ENCODE data around the gene SYNE3. TPM values are rescaled to one million over a fixed set of nuclear protein-coding genes. Genes with fewer than 3 reads are reported as not detected.

Gene SYNE3
- total RNA-seq, 2 experiments from 2014 or later: 38.0 to 38.8 TPM

- Mint-ChIP-seq H3K27me3 (no peaks in the 10 kb centered on the region), H3K4me3 (no peak overlapping the region), H3K27ac (peak overlapping the region; percentile 48), H3K4me1 (peaks cover 59% of the 10 kb centered on the region), H3K9me3 (no peaks in the 10 kb centered on the region), H3K36me3 (peaks cover 28% of the 10 kb centered on the region)
- no peak for DNase-seq
Measured at GRCh38 chr14:95507701-95508103, 8.7 kb downstream of the SYNE3 start.

DNA sequence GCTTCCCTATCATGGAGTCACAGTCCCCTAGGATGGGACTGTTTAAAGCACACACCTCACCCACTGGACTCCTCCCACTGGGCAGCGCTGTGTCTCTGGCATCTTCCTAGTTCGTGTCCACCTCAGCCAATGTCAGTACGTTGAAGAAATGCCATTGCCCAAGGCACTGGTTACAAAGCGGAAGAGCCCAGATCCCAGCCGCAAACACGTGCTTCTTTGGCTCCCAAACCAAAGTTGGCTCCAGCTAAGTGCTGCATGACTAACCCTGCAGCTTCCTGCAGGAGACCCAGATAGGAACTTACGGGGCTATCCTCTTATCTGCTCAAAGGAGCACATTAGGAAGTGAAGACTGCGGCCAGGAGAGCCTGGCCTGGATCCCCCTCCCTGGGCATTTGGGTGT is 9.3 kb downstream of the SYNE3 start:
- Mint-ChIP-seq H3K27me3 (no peaks in the 10 kb centered on the region), H3K4me1 (peaks cover 63% of the 10 kb centered on the region), H3K36me3 (peaks cover 31% of the 10 kb centered on the region), H3K27ac (no peak overlapping the region), H3K9me3 (no peaks in the 10 kb centered on the region), H3K4me3 (no peak overlapping the region)
- no peak for DNase-seq

DNA sequence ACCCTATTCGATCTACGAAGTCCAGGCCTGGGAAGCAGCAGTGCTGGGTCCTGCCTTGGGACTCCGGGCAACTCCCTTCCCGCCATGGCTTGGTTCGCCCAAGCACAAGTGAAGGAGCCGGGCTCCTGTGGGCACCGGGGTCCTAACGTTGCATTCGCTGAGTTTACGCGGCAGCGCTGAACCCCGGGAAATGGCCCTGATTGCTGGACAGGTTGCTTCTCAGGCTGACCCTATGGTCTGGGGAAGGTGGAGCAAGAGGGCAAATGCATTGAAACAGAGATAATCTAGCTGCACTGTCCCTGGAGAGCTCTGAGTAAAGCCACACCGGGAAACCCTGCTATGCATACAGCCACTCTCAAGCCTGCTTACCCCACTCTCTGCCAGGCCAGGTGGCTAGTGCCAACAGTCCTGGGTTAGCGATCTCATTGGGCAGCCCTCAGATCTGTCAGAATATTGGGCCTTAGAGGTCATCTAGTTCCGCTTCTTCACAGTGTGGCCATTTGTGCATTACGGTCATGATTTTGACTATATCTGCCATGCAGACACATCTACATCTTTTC is 11.3 kb downstream of the SYNE3 start:
- Mint-ChIP-seq H3K9me3 (no peaks in the 10 kb centered on the region), H3K36me3 (peaks cover 41% of the 10 kb centered on the region), H3K4me1 (peaks cover 65% of the 10 kb centered on the region), H3K27me3 (no peaks in the 10 kb centered on the region), H3K27ac (no peak overlapping the region), H3K4me3 (no peak overlapping the region)
- DNase-seq: no peak

GRCh38 chr14:95504135-95505029 is 12.1 kb downstream of the SYNE3 start:
- Mint-ChIP-seq H3K27ac (peak overlapping the region; percentile 59), H3K9me3 (no peaks in the 10 kb centered on the region), H3K4me3 (peak overlapping the region; percentile 3), H3K4me1 (peaks cover 63% of the 10 kb centered on the region), H3K36me3 (peaks cover 44% of the 10 kb centered on the region), H3K27me3 (no peaks in the 10 kb centered on the region)
- no peak for DNase-seq

DNA sequence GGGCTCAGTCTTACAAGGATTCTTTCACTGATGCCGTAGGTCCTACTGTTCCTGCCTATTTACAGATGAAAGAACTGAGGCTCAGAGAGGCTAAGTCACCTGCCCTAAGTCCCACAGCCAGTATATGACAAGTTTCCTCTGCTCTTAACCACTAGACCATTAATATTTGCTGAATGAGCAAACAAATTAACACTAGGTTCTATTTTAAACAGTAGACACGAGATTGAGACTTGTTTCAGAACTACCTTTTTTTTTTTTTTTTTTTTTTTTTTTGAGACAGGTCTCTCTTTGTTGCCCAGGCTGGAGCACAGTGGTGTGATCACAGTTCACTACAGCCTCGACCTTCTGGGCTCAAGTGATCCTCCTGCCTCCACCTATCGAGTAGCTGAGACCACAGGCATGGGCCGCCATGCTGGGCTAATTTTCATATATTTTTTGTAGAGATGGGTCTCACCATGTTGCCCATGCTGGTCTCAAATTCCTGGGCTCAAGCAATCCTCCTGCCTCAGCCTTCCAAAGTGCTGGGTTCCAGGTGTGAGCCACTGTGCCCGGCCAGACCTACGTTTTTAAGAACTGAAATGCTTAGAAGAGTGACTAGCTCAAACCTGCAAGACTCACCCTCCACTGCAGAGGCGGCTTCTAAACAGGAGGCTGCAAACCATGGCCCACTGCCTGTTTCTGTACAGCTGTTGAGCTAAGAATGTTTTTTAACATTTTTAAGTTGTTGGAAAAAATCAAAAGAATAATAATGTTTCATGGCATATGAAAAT is 12.9 kb downstream of the SYNE3 start:
- peaks cover 44% of the 10 kb centered on the region for H3K36me3 Mint-ChIP-seq
- no peak overlapping the region for H3K4me3 Mint-ChIP-seq
- DNase-seq: no peak
- no peak overlapping the region for H3K27ac Mint-ChIP-seq
- peaks cover 64% of the 10 kb centered on the region for H3K4me1 Mint-ChIP-seq
- H3K9me3 Mint-ChIP-seq: no peaks in the 10 kb centered on the region
- H3K27me3 Mint-ChIP-seq: no peaks in the 10 kb centered on the region

GRCh38 chr14:95502381-95502950 is 14.0 kb downstream of the SYNE3 start:
- H3K27me3 Mint-ChIP-seq: no peaks in the 10 kb centered on the region
- H3K4me3 Mint-ChIP-seq: no peak overlapping the region
- H3K9me3 Mint-ChIP-seq: no peaks in the 10 kb centered on the region
- peaks cover 59% of the 10 kb centered on the region for H3K4me1 Mint-ChIP-seq
- no peak for DNase-seq
- H3K36me3 Mint-ChIP-seq: peaks cover 40% of the 10 kb centered on the region
- no peak overlapping the region for H3K27ac Mint-ChIP-seq

- Mint-ChIP-seq H3K4me3 (no peak overlapping the region), H3K27me3 (no peaks in the 10 kb centered on the region), H3K4me1 (peaks cover 66% of the 10 kb centered on the region), H3K9me3 (no peaks in the 10 kb centered on the region), H3K27ac (peak overlapping the region; percentile 52), H3K36me3 (peaks cover 28% of the 10 kb centered on the region)
- DNase-seq: no peak
Measured at GRCh38 chr14:95500772-95501401, 15.6 kb downstream of the SYNE3 start.

DNA sequence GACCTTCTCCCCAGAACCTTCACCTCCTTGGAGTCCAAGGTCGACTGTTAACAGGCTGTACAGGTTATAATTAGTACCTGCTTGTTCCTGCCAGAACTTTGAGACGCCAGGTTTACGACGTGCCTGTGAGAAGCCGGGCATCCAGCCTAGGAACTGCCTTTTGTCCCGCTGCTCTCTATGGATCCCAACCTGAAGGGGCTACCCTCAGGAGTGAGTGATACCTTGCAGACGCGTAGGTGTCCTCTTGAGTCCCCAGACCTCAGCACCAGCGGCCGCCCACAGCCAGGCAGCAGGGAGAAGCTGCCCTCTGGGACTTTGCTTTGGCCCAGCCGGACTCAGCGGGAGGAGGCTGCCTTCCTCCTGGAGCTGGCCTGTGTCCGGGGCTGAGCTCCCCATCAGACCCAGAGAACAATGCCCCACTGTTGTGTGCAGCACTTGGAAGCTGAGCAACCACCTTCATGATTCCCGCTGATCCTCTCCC is 16.2 kb downstream of the SYNE3 start:
- Mint-ChIP-seq H3K4me1 (peaks cover 71% of the 10 kb centered on the region), H3K27me3 (no peaks in the 10 kb centered on the region), H3K36me3 (peaks cover 30% of the 10 kb centered on the region), H3K4me3 (no peak overlapping the region), H3K9me3 (no peaks in the 10 kb centered on the region), H3K27ac (no peak overlapping the region)
- DNase-seq: no peak

GRCh38 chr14:95499354-95499750 is 17.1 kb downstream of the SYNE3 start:
- Mint-ChIP-seq H3K9me3 (no peaks in the 10 kb centered on the region), H3K4me1 (peaks cover 67% of the 10 kb centered on the region), H3K27me3 (no peaks in the 10 kb centered on the region), H3K27ac (peak overlapping the region; percentile 51), H3K36me3 (peaks cover 26% of the 10 kb centered on the region), H3K4me3 (peak overlapping the region; percentile 18)
- DNase-seq: no peak

DNA sequence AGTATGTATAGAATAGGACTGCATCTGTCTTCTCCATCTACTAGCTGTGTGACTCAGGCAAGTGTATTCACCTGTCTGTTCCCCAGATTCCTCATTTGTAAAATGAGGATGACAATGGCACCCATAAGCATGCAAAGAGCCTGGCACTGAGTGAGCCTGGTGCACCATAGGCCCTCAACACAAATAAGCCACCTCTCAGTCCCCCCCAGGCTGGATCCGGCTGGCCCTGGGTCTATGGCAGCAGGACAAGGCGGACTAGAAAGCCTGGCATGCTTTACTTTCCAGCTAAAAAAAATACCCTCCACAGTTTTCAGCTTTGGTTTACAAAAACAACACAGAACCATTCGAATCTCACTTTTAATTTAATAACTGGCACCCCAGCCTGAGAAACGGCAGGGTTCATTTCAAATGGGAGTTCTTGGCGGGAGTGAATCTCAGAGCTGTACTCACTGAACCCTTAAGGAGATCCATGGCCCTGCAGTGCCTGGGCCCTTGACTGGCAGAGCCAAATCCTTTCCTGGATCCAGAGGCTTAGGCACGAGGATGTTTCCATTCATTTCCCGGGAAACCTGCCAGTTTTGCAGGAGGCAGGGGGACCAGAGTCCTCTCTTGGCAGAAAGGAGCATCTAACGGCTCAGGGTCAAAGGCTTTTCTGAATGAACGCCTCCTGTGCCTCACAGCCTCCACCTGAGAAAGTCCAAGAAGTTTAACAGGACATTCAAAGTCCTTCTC is 17.7 kb downstream of the SYNE3 start:
- Mint-ChIP-seq H3K4me3 (no peak overlapping the region), H3K27ac (no peak overlapping the region), H3K27me3 (no peaks in the 10 kb centered on the region), H3K4me1 (peaks cover 64% of the 10 kb centered on the region), H3K9me3 (no peaks in the 10 kb centered on the region), H3K36me3 (peaks cover 24% of the 10 kb centered on the region)
- DNase-seq: no peak

DNA sequence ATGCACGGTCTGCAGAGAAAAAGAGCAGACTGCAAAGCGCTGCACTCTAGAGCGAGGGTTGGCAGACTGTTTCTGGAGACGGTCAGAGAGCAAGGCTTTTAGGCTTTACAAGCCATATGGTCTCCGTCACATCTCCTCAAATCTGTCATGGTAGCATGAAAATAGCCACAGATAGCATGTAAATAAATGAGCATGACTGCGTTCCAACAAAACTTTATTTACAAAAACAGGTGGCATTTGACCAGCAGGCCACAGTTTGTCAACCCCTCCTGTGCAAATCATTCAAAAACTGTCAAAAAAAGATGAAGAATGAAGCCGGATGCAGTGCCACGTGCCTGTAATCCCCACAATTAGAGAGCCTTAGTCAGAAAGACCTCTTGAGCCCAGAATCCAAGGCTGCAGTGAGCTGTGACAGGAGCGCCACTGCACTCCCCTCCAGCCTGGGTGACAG is 18.9 kb downstream of the SYNE3 start:
- H3K4me1 Mint-ChIP-seq: peaks cover 55% of the 10 kb centered on the region
- no peak overlapping the region for H3K4me3 Mint-ChIP-seq
- H3K27me3 Mint-ChIP-seq: no peaks in the 10 kb centered on the region
- H3K36me3 Mint-ChIP-seq: peaks cover 24% of the 10 kb centered on the region
- no peak overlapping the region for H3K27ac Mint-ChIP-seq
- H3K9me3 Mint-ChIP-seq: no peaks in the 10 kb centered on the region
- no peak for DNase-seq

DNA sequence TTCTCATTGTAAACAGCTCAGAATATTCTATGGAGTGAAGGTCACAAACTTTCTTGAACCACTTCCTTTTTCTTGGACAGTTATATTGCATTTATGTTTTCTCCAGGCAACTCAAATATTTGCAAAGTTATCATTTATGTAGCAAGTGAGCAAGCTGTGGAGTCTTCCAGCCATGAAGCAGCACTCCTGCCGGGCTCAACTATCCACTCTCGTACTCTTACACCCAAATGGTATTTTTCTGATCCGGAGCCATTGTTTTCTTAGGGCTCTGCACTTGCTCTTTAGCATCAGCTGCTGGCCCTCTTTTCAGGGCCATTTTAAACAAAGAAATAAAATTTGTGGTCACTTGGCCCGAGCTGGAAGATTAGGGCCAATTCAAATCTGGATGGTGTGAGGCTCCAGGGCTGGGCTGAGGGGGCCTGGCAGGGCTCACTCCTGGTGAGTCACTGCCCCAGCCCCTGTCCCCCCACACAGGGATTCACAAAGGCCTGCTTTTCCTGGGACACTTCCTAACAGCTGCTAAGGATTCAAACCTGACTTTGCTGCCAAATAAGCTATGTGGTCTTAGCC is 19.7 kb downstream of the SYNE3 start:
- peaks cover 53% of the 10 kb centered on the region for H3K4me1 Mint-ChIP-seq
- H3K4me3 Mint-ChIP-seq: no peak overlapping the region

GRCh38 chr14:95496111-95496681 is 20.3 kb downstream of the SYNE3 start:
- Mint-ChIP-seq H3K36me3 (peaks cover 31% of the 10 kb centered on the region), H3K4me1 (peaks cover 56% of the 10 kb centered on the region), H3K4me3 (no peak overlapping the region), H3K27me3 (no peaks in the 10 kb centered on the region), H3K27ac (peak overlapping the region; percentile 31), H3K9me3 (peaks cover 2% of the 10 kb centered on the region)
- no peak for DNase-seq

More for the DNA sequence above, 19.7 kb downstream of the SYNE3 start:
- no peaks in the 10 kb centered on the region for H3K27me3 Mint-ChIP-seq
- no peak overlapping the region for H3K27ac Mint-ChIP-seq
- no peak for DNase-seq
- H3K36me3 Mint-ChIP-seq: peaks cover 29% of the 10 kb centered on the region
- peaks cover 2% of the 10 kb centered on the region for H3K9me3 Mint-ChIP-seq
